C4-2B (cell line): ENCODE measurements around the gene MTFP1.

Experiments
- CTCF ChIP-seq: fragments of 450-650 bp; conservative IDR thresholded peaks from 2 replicates; pipeline ENCODE4 v1.5.1; 2017; ENCODE audit warnings: mild to moderate bottlenecking
- ZFX ChIP-seq: fragments of 450-650 bp; IDR thresholded peaks from 2 replicates; pipeline ENCODE4 v1.6.1; 2017

DNA sequence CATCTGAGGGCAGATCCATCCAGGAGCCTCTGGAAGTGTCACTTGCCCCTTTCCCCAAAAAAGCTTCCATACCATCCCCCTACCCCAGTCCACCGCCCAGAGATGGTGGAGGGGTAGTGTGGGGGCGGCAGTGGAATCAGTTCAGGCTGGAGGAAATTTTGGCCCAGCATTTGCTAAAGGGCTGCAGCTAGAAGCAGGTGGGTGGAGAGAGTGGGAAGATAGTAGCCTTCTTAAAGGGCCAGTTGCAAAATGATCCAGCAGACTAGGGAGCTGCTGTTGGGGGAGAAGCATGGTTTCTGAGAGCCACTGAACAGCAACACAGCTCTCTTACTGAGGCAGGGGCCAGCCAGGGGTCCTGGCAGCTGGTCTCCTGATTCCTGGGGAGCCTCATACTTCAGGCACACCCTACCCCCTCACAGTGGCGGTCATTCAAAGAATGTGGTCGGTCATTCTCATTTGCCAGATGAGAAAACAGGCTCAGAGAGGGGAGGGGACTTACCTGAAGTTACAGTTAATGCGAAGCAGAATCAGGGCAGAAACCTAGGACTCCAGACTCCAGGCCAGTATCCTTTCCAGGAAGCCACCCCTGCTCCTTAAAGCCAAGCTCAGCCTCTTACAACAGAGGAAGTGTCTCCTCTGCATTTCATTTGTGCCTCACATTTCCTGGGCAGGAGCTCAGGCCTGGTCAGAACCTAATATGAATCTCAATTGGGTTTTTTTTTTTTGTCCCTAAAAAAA lies 23.4 kb upstream of the MTFP1 start:
- TF ChIP-seq CTCF (no peak), ZFX (no peak)
